Activated CD4-positive, alpha-beta T cell treated with anti-CD3 and anti-CD28 coated beads, Interleukin-2, amount 50 U/mL, for 1 hour (primary cell): ENCODE data around the gene GLI2.

ENCODE experiments used
- DNase-seq: peaks from one replicate; pipeline ENCODE4 v3.0.0-alpha.2; 2020

The GLI2 gene

GRCh38 chr2:120735746-120736170 lies at the start of gene GLI2:
GLI2 (plus strand) TSS chr2:120735868; CDS start chr2:120797321, 61,453 bp downstream.
- DNase-seq = no peak

- no peak for DNase-seq
These were observed 49.7 kb upstream of the GLI2 start for GRCh38 chr2:120685974-120686297.

- no peak for DNase-seq
These were observed 49.0 kb upstream of the GLI2 start for GRCh38 chr2:120686511-120687168.

DNA sequence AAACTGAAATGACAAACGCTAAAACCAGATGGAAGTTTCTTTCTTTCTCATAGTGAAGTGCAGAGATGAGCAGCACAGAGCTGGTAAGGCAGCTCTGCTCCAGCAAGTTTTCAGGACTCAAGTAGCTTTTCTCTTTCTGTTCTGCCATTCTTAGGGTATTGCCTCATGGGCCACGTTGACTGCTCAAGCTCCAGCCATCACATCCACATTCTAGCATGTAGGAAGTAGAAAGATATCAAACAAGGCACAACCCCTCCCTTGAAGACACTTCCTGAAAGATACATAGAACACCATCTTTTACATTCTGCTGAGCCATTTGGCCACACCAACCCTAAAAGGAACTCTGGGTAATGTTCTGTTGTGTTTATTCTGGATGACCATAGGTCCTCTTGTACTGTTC lies 48.5 kb upstream of the GLI2 start:
- DNase-seq = no peak

DNA sequence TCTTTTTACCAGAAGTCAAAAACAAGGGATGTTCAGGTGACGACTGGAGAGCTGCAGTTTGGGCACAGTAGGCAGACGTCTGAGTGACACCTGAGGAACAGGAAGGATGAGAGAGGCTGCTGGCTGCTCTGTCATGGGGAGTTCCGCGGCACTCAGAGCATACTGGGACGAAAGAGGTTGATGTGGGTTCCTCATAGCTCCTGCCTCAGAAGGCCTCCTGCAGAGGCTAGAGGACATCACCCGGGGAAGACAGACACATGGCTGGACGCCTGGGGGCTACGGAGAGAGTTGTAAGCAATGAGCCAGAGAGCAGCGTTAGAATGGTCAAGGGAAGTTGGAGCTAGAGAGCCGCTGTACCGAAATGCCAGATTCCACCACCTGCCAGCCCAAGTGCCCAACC lies 45.1 kb upstream of the GLI2 start:
- no peak for DNase-seq

DNA sequence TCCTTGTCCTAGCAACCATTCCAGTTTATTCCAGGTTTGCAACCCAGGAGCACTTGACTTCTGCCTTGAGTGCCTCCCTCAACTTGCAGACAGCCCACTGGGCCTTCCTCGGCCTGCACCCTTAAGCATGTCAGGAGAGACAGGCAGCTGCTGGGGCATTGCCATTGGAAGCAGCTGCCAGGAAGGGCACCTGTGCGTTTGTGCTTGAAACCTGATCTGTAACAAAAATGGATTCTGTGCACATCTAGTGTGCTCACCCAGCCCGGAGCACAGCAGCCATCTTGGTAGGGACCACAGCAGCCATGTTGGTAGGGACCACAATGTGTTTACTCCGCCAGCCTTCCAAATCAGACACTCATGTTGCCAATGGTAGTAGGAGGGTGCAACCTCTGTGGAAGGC lies 44.3 kb upstream of the GLI2 start:
- no peak for DNase-seq

DNA sequence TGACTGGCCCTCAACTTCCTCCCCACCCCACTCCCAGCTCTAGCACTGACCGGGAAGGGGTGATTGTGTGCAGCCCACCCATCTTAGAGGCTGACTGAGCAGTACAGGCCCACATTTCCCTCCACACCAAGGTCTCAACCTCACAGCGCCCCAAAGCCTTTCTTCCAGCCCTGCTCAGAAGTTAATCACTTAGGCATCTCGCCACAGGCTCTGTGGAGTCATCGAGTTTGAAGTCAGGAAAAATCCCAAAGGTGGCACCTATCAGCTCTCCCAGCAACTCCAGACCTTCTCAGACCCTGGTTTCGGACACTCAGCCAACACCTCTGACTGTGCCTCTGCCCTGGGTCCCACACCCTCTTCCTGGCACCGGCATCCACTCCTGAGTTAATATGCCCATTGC lies 43.0 kb upstream of the GLI2 start:
- DNase-seq = no peak

GRCh38 chr2:120693121-120693520 lies 42.5 kb upstream of the GLI2 start:
- no peak for DNase-seq

GRCh38 chr2:120694034-120694433 lies 41.6 kb upstream of the GLI2 start:
- no peak for DNase-seq

GRCh38 chr2:120697471-120697870 lies 38.2 kb upstream of the GLI2 start:
- DNase-seq = no peak

DNA sequence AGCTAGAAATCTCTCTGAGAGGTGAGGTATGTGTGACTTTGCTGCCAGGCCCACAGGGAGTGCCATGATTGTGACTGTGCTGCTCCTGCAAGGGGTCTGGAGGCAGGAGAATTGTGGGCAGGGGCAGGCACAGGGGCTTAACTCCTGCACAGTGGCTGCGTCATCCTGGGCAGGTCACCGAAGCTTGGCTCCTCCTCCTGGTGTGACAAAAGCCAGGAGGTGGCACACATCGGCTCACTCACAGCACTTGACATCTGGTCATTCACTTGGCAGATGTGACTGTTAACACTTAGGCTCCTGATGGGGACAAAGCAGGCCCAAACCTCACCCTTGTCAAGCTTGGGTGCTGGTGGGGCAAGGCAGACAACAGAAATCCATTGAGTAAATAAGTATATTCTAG lies 36.4 kb upstream of the GLI2 start:
- no peak for DNase-seq

DNA sequence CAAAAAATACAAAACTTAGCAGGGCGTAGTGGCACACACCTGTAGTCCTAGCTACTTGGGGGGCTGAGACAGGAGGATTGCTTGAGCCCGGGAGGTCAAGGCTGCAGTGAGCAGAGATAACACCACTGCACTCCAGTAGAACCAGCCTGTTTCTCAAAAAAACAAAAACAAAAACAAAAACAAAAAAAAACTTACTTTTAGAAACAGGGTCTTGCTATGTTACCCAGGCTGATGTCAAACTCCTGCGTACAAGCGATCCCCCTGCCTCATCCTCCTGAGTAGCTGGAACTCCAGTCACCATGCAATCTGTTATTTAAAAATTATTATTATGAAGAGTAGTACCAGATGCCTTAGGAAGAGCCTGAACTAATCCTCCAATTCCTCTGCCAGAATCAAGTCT lies 35.0 kb upstream of the GLI2 start:
- no peak for DNase-seq

DNA sequence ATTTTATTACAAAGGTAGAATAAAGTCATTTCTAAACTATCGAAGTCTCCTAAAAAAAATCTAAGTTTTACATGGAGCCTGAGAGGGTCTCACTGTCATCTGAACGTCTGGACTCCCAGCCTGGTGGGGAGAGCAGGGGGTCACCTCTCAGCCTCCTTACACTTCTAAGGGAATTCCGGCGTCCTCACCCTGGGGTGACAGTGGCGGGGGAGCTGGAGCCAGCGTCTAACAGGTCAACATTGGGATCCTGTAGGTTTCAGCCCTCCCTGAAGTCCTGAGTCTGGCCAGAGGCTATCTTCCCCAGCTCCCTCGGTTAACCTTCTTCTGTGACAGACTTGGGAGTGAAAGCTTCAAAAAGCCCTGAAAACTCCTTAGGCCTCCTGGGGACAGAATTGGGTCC lies 34.6 kb upstream of the GLI2 start:
- DNase-seq = no peak

GRCh38 chr2:120701499-120701898 lies 34.2 kb upstream of the GLI2 start:
- no peak for DNase-seq

GRCh38 chr2:120702061-120702460 lies 33.6 kb upstream of the GLI2 start:
- DNase-seq = no peak

- DNase-seq = no peak
These were observed 32.9 kb upstream of the GLI2 start for GRCh38 chr2:120702801-120703200.

DNA sequence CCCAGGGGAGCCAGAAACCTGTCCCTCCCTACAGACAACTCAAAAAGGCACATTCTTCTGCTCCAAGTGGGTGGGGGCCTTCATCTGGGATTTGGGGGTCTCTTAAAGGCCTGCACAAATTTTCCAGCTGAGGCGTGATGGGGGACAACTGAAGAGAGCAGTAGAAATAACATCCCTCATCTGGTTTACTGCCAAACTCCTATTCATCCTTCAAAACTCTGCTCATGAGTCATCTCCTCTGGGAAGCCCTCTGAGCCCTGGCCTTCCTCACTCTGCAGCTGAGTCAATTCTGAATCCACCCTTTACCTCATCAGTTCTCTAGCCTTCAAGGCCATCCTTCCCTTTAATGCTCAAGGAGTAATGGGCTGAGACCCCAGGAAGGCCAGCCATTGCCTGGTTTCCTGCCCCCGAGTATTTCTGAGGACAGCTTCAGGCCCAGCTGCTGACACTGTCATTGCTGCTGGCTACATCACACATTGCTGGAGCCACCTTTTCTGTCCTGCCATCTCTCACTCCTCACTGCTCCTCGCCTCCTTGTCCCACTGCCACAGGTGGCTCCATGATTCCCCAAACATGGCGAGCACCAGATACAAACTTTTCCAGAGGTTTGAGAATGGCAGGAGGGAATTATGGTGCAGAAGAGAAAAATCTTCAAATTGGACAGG lies 32.2 kb upstream of the GLI2 start:
- DNase-seq = no peak

- DNase-seq = no peak
These were observed 31.0 kb upstream of the GLI2 start for GRCh38 chr2:120704696-120705095.

GRCh38 chr2:120707816-120708215 lies 27.9 kb upstream of the GLI2 start:
- DNase-seq = no peak

DNA sequence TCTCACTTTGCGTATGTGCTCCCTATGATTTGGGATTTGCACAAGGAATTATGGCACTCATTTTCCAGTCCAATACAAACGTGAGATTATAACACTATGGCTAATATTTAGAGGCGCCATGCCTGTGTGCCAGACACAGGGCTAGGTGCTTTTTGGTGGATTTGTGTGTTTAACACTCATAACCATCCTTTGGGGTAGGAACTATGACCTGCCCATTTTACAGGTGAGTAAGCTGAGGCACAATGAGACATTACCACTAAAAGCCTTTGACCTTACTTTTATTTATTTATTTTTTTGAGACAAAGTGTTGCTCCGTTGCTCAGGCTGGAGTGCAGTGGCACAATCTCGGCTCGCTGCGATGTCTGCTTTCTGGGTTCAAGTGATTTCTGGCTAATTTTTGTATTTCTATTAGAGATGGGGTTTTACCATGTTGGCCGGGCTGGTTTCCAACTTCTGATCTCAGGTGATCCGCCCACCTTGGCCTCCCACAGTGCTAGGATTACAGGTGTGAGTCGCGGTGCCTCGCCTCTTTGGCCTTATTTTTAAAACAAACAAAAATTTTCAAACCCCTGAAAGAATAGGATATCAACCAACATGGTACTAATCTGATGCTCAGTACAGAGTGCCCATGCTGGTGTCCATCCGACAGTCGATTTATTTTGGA lies 26.6 kb upstream of the GLI2 start:
- no peak for DNase-seq

- no peak for DNase-seq
These were observed 26.0 kb upstream of the GLI2 start for GRCh38 chr2:120709608-120710041.

DNA sequence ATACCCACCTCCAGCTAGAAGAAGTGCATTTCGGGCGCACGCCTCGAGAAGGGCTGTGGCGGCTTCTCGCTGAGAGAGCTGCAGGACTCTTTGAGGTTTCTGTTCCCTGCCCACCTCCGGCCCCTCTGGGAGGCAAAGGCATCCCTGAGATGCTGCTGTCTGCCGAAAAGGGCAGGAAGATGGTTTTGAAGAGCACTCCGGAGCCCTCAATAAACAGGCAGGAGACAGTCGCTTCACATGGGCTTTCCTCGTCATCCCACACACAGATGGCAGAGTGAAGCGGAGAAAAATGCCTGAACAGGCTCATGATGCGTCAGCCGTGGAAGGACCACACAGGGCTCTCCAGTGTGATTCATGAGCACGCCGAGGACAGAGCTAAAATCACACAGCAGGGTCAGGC lies 25.4 kb upstream of the GLI2 start:
- no peak for DNase-seq

GRCh38 chr2:120711694-120712093 lies 24.0 kb upstream of the GLI2 start:
- DNase-seq = no peak

DNA sequence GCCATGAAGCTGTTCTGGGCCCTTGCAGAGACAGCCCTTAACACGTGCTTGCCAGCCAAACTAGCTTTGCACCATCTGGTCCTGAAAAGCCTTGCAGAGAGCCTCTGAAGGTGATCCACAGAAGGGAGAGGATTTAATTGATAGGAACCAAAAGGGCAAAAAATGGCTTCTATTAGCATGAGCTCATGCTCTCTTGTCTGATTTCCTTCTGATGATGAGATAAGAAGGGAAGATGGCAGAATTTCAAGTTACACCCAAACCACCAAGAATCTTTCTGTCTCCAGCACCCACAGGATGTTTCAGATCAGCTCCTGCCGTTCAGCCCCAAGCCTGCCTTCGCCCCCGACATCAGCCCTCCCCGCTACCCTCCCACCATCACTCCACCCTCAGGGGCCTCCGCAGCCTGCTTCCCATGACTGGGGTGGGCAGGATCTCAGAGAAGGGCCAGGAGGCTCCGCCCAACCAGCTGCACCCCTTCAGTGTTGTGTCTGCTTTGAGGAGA lies 23.4 kb upstream of the GLI2 start:
- no peak for DNase-seq
